Hippocampal formation (tissue), 2 donors: ENCODE measurements around the gene DCAF7.

ENCODE experiments used
- DNase-seq, 2 donors: peaks; one replicate each; lab custom pipeline; 2025; lab: John Stamatoyannopoulos, UW

The DCAF7 gene

DNA sequence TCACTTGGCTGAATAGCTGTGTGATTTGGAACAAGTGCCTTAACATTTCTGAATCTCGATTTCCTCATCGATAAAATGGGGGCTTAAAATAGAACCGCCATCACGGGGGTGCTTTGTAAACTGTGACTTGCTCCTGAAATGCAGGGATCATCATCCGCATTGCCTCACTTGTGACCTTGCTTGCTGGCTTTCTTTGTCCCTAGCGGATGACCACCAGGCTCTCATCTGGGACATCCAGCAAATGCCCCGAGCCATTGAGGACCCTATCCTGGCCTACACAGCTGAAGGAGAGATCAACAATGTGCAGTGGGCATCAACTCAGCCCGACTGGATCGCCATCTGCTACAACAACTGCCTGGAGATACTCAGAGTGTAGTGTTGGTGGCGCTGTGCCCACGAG, 38.5 kb downstream of the DCAF7 start:
- DNase-seq, result no peak

DNA sequence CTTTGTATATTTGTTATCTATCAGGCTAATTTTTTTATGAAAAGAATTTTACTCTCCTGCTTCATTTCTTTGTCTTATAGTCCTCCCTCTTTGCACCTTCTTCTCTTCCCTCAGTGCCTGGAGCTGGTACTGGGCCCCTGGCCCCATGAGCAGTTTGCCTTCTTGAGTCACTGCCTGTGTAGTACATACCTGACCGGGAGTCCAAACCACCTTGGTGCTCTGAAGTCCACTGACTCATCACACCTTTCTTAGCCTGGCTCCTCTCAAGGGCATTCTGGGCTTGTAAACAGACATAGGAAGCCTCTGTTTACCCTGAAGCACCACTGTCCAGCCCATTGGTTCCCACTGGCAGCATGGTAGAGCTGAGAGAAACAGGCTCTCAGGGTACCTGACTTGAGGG, 39.4 kb downstream of the DCAF7 start:
- no peak for DNase-seq

DNA sequence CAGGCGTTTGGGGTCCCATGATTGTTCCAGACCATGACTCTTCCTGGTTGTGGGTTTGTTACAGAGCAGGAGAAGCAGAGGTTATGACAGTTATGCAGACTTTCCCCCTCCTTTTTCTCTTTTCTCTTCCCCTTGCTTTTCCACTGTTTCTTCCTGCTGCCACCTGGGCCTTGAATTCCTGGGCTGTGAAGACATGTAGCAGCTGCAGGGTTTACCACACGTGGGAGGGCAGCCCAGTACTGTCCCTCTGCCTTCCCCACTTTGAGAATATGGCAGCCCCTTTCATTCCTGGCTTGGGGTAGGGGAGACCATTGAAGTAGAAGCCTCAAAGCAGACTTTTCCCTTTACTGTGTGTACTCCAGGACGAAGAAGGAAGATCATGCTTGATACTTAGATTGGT, 42.5 kb downstream of the DCAF7 start:
- no peak for DNase-seq

DNA sequence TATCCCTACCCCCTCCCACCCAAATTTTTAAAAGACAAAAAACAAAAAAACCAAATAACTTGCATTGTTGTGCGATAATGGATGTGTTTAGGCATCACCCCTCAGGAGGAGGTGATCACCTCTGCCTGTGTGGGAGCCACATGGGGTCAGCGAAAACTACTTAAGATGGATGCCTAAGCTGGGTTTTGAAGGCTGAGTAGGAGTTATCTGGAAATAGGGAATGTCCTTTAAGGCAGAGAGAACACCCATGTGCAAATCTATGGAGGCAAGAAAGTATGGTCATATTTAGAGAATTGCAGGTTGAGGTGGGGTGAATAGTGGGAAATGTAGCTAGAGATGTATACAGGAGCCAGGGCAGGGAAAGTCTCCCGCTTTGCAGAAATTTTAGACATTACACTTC, 44.9 kb downstream of the DCAF7 start:
- DNase-seq, result no peak

DNA sequence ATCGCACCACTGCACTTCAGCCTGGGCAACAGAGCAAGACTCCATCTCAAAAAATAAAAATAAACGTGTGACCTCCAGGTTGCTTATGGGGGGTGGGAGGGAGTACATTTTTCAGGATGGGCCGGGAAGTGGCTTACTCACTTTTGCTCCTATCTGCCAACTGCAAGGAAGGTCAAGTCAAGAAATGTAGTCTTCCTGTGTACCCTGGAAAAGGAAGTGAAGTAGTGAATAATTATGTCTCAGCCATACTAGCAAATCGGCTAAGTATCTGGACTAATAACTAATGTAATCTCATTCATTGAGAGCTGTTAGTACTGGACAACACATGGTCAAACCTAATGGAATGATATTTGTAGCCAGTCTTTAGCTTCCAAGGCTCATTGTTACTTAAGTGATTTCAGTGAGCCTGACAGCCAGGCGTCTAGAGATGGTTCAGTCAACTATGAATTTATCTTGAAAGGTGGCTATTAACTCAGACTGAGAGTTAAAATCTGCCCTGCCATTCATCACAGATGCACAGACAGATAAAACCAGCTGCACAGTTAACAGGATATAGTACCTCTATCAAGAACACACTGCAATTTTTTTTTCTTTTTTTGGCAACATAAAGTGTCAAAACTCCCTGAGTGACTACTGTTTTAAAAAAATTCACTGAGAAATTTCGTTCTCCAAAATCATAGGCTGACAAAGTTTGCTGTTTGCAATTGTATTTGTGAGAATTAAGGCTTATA, 46.7 kb downstream of the DCAF7 start:
- DNase-seq, result no peak

DNA sequence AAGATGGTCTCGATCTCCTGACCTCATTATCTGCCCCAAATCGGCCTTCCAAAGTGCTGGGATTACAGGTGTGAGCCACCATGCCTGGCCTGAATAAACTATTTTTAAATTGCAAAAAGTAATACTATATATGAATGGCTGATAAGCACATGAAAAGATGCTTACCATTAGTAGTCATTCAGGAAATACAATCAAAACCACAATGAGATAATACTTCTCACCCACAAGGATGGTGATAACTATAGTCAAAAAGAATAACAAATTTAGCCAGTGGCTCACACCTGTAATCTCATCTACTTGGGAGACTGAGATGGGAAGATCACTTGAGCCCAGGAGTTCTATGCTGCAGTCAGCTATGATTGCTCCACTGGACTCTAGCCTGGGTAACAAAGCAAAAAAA, 48.0 kb downstream of the DCAF7 start:
- no peak for DNase-seq

DNA sequence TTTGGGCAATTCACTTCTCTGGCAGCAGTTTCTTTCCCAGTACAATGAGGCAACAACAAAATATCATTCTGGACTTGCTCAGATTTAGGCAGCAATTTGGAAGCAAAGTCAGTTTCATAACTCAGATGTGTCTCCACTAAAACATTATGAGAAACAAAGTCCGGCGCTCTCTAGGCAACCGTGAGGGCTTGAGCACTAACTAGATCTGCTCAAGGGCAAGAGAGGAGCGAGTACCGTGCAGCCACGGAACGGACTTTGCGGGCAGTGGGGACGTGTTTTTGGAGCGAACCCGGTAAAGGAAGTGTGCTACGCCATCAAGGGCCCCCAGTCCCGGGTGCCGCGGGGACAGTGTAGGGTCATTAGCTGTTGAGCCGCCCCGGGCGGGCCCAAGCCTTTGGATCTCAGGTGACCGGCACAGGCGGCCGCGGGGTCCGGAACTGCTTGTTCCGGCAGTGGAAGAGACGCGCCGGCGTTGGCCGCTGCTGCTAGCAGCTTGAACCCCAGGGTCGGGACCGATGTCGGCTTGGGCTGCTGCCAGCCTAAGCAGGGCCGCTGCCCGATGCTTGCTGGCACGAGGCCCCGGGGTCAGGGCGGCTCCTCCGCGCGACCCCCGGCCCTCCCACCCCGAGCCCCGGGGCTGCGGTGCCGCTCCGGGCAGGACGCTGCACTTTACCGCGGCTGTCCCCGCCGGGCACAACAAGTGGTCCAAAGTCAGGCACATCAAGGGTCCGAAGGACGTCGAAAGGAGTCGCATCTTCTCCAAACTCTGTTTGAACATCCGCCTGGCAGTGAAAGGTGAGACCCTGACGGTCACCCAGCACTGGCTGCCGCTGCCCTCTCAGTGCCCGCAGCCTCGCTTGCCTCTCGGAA, 50.5 kb downstream of the DCAF7 start, which contains the start of gene TACO1:
TACO1 (plus strand) TSS at position 327 of the 870 bp plus-strand sequence; CDS start at position 516, 189 bp downstream.
- DNase-seq, result peak; percentile 66 to 78

DNA sequence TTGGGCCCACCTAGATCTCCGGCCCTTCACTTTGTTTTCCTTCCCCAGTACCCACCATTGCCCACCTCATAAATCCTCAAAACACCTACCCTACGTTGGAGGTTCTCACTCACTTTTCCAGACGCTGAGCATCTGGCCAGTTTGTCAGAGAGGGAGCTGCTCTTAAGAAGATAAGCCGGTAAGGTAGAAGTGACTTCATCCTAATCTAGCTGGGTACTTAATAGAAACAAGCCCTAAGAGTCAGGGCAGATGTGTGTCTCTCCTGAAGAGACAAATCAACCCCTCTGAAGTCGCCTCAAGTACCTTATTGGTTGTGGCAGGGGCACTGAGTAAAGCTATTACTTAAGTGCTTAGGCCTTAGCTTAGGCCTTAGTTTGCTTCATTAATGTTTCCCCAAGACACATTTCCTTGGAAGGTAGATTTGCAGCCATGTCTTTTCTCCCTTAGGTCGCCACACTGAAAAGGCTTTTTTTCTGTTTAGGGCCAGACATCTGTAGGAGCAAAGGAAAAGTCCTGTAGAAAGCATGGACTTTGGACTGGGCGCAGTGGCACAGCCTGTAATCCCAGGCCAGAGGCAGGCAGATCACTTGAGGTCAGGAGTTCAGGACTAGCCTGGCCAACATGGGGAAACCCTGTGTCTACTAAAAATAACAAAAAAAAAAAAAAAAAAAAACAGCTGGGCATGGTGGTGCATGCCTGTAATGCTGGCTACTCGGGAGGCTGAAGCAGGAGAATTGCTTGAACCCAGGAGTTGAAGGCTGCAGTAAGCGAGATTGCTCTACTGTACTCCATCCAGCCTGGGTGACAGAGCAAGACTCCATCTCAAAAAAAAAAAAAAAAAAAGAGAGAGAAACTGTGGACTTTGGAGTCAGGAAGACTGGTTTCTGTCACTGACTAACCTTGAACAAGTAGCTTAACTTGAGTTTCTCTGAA, 51.4 kb downstream of the DCAF7 start:
- no peak for DNase-seq

DNA sequence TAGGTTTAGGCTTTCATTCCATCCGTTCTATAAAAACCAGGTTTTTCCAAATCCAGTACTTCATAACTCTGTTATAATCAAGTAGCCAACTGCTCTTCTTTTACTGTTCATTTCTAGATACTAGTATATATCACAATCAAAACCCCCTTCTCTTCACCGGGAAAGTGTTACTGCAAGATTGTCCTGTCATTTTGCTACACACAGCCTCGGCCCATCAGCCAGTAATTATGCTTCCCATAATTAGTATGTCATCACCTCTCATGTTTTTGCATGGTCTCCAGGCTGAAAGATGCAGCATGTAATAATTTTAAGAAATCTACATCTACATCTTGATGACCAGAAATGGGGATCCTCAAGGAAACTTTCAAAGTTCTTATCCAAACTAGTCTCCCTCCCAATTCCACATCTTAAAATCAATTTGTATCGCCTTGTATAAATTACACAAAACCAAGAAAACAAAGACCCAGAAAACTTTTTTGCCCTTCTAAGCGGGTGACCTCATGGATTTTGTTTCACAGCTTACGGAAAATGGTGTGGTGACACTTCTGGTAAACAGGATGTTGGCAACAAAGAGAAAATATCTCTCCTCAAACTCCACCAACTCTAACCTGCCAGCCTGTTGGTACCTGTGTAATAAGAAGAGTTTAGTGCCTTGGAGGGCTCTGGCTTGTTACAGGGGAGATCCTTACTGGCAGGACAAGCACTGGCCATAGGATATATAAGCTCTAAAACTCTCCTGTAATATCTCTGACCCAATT, 59.7 kb downstream of the DCAF7 start:
- DNase-seq, result no peak

DNA sequence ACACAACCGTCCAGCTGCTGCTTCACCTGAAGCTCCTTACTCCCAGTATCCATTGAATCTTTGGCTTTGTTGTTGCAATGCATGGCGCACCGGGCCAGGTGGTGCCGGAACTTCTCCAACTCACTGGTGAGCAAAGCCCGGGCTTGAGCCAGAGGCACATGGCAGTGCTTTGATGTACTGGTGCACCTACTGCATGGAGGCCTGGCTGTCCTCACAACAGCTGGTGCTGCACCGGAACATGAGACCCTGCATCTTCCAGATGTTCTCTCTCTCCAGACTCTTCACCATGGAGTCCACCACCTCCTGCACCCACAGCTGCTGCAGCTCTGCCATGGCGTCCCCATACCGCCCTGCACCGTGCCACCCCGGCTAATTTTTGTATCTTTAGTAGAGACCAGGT, 60.6 kb downstream of the DCAF7 start:
- no peak for DNase-seq

DNA sequence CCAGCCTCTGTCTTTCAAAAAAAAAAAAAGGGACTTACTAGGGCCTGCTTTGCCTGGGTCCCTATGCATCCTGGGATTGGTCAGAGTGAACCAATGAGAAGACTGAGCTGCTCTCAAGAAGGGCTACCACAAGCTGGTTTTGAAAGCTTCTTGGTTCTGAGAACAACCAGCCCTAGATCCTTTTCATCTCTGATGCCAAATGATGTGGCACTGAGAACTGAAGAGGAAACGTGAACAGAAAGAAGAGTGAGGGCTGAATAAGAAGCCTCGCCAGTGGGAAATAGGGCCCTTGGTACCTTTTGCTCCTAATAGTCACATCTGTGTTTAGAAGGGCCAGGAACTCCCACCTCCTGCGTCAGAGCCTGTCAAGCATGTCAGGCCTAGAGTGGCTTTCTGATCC, 61.1 kb downstream of the DCAF7 start:
- no peak for DNase-seq

DNA sequence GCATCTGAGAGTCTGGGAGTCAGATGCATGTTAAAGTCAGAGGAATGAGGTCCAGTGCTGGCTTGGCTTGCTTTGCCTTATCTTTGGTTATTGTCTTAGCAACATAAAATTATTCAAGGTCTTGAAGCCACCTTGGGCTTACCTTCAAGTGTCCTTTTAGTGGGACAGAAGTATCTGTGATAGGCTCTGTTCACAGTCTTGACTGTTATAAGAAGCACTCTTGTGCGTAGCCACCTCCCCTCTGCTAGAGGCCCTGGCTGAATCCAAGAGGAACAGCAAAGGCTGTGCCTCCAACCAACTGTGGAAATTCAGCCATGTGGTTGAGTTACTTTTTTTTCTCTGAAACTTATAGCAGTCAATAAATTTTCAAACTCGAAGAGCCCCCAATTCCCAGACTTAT, 63.4 kb downstream of the DCAF7 start:
- no peak for DNase-seq

DNA sequence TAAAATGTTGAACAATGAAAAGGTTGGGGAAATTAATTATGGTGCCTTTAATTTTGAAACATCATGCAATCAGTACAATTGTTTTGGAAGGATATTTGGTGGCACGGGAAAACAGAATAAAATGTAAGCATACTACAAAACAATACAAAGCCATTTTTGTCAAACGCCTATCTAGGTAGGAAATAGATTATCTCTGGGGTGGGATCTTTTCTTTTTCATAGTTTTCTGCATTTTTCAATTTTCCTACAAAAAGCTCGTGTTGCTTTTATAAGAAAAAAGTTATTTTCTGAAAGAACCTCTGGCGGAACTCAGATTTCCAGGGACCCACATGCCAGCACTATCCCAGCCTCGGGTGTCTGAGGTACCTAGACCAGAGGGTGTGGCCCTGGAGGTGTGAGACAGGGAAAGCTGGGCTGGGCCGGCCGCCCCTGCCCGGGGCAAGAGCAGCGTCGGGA, 71.0 kb downstream of the DCAF7 start:
- no peak for DNase-seq

DNA sequence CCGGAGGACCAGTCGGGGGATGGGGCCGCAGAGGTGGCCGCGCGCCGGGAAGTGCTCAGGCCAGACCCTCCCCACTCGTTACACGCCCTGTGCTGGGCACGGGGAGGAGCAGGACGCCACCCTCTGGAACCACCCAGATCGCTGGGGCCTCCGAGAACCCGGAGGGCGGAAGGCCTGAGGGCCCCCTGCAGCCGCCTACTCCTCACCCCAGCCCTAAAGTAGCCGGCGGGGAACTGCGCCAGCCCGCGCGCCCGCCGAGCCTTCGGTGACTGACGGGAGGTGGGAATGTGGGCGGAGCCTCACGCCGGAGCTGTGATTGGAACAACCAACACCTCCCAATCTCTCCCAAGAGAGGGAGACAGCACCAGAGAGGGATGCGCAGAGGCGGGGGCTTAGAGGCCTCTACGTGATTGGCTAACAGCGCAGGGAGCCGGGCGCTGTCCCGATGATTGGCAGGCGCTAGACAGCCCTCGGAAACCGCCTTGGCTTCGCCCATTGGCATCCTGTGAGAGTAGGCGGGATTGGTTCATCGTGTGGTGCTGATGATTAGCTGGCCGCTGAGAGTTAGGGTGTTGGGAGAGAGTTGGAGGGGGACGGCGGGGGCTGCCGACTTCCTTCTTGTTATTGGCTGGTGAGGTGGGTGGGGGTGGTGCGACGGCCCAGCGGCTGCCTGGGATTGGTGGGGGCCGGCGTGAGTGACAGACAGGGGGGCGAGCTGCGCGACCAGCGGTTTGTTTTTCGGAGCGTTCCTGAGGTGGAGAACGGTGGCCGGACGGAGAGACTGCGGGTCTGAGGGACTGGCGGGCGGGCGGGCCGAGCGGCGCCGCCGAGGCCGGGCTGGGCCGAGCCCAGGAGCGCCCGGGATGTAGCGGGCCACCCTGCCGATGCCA, 71.7 kb downstream of the DCAF7 start, which contains the start of gene MAP3K3:
MAP3K3 (plus strand) TSS at position 734 of the 890 bp plus-strand sequence. CDS start 343 bp downstream, outside the sequence.
- DNase-seq, result peak; percentile 100

DNA sequence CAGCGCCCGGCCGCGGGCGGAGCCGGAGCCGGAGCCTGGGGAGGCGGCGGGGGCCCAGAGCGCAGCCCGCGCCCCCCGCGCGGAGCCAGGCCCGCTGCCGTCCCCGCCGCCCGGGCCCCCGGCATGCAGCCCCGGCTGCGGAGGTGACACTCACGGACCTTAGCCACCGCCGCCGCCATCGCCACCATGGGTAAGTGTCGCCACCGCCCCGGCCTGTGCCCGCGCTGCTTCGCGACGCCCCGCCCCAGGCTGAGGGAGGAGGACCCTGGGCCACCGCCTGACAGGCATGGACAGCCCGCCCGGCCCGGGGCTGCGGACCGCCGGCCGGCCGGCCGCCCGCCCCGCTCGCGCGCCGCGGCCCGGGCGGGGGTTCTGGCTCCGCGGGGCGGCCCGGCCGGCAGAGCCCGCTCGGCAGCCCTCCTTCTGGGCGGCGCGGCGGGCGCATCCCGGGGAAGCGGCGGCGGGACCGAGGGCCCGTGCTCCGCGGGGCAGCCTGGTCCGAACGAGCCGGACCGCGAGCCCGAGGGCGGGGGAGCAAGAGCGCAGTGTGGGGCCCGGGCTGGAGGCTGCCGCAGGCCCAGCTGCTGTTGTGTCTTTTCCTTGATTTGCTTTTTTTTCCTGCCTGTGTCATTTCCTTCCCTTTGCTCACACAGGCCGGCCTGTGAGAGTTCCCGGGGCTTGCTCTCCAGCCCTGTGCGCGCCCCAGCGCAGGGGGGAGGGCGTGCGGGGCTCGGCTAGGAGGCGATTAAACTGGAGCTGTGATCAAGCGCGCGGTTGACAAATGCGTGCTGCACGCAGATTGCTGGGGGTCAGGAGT, 72.5 kb downstream of the DCAF7 start:
- DNase-seq, result peak in 1 of 2 donors; percentile 54

DNA sequence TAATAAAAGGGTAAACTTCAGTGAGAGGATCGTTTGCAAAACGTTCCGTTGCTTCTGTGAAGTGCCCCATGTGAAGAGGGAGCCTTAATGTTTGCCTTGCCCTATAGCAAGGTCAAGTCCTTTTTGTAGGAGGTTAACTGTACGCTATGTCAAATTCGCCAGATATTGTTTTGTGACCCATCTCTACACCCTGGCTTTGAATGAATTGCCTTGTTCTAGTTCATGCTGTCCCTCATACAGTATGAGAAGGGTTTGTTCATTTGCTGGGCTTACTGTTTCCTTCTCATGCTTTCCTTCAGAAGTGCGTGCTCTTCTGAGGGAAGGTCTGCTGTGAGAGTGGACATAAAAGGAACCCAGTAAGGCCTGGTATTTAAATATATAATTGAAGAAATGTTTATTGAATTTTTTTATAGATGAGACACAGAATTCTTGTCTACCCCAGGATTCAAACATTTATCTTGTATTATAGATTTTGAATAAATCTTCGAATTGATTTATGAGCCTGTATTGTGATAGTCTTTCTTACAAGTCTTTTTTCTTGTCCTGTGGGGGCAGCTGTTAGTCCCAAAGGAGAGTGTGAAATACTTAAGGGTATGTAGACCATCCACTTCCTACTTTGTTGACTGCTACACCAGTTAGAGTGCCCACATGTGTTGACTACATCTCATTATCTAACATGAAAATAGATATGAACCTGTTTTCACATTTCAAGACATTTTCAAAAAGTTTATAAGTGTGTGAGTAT, 73.7 kb downstream of the DCAF7 start:
- no peak for DNase-seq

DNA sequence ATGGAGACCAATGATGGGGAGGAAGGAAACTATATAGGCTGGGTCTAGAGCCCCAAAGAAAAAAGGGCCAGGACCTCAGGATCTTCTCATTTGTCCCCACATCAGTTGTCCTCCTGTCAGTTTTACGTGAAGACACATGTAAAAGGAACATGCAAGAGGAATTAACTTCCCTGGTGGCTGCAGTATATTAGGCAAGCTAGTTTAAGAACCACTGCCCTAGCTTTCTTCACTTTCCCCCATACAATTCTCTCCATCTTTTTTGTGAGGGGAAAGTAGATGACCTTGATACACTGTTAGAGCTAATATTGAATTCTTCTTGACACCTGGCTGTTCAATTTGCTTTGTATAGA, 74.2 kb downstream of the DCAF7 start:
- DNase-seq, result no peak

DNA sequence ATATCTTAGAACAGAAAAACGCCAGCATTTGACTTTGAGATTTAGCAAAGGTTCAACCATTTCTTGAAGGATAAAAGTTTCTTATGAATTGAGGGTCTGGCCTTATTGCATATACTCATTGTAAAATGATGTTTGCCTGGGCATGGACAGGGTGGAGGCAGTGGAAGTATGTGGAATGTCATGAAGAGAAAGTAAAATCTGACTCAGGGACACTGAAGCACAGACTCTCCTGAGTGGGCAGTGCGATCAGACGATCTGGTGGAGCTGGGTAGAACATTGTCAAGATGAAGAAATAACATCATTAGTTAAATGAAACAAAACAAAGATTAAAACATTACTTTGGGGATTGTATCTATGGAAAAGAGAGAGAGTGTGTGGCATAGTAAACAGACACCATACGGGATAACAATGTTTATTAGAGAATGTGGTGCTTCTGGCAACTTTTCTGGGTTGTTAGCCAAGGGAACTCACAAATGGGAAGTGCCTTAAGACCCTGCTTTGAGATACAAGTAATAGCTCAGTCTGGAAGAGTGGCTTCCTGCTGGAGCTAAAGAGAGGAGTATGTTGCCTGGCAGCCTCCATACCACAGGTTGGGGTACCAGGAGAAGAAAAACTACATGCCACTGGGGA, 76.4 kb downstream of the DCAF7 start:
- no peak for DNase-seq
